Measurements from ENCODE around the gene CLP1.
A peak's percentile ranks its signal among the peaks of the same experiment; 100 is the strongest.
"Not testable (repeated sequence)": the region's sequence is repeated elsewhere in the genome, so short reads cannot be mapped to it uniquely, and the experiment has no call there.

Gene CLP1

GRCh38 chr11:57641011-57641807, 16.4 kb upstream of the CLP1 start:
- DNase-seq, result peak; percentile 89

DNA sequence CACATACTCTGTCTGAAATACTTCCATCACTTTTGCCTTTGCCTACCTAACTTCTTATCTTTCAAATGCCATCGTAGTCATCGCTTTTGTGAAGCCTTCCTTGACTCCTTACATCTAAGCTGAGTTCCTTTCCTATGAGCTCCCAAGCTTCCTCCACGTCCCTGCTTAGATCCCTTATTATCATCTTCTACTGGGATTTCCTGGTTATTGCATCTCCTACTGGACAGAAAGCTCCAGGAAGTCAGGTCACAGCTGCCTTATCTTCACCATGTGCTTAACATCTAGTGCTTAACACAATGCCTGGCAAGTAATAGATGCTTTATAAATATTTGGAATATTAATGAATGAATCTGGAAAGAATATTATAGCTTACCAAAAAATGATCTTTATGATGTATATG, 13.8 kb upstream of the CLP1 start:
- peak; percentile 47 for DNase-seq

DNA sequence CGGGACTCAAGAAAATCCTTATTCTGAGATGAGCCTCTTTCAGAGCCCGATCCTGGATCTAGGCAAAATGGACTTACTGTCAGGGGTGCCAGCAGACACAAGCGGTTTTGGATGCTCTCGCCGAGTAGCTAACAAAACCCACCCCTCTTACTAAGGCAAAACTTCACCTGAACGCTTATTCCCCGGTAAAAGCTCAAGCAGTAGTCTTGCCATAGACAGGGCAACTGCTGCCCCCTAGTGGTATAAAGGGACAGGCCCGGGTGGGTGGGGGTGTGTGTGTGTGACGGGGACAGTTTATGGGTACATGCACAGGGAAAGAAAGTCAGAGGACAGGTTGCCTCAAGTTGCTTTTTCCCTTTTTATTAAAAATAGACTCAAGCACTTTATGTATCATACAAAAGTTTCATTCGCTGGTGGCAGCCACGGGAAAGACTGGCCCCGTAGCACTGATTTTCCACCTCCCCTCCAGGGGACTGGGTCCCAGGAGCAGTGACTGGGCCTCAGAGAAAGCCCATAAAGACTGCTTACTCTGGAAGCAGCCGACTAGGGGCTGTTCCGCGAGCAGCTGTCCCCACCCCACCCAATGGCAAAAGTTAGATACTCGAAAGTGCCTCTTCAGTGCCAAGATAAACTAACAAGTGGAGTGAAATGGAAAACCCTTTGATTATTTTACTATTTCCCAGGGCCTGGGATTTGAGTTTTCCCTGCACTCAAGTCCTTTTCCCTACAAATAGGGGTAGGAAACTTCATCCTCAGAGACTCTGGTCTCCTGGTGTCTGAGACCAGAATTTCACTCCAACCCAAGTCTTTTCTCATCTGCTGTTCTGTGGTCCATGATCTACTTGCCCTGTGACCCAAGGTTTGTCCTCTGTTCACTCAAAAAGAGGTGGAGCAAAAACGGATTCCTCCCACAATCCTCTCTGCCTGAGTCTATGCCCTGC, 12.5 kb upstream of the CLP1 start:
- DNase-seq, result peak; percentile 92

GRCh38 chr11:57645689-57646085, 11.9 kb upstream of the CLP1 start:
- peak; percentile 52 for DNase-seq

DNA sequence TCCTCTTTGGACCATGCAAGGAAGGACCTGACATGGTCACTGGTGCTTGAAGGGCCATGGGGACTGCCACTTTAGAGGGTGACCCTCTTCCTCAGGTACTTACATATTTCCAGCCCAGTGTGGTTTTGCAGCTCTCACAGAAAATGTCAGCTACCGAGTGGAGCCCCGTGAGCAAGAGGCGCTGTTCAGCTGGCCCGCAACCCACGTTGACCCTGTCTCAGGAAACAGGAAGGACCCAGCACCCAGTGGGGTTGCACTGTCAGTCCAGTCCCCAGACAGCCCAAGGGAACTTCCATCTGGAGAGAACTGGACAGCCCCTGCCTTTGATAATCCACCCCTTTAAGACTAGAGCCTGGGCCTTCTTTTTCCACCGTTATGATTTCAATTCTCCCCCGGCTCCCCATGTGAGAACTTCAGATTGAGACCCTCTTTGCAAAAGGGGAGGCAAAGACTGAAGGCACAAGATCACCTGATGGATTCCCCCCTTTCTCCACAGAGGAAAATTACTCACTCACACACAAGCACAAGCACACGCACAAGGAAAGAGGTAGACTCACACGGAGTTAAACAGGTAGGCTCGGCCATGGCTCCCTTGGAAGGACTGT, 11.3 kb upstream of the CLP1 start:
- no peak for DNase-seq

- peak; percentile 57 for DNase-seq
These were observed 10.7 kb upstream of the CLP1 start for GRCh38 chr11:57646799-57647303.

DNA sequence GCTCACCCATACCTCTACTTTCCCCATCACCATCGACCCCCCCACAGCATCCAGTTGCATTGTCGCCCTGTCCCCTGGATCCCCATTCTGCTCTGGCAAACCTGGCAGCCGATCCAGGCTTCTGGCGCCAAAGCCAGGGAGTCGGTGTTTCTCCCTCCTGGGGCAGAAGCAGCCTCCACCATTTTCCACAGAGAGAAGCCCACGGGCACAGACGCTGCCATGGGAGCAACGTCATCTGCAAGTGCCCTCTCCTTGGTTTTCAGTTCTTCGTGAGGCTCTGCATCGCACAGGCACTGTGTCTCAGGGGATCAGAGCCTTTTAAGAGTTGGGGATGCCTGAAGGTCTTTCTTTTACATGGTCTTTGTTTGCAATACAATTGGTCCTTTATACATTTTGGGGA, 10.2 kb upstream of the CLP1 start:
- no peak for DNase-seq

GRCh38 chr11:57647960-57648800, 9.4 kb upstream of the CLP1 start:
- DNase-seq, result peak; percentile 98

GRCh38 chr11:57648801-57649735, 8.5 kb upstream of the CLP1 start:
- DNase-seq, result peak; percentile 50

DNA sequence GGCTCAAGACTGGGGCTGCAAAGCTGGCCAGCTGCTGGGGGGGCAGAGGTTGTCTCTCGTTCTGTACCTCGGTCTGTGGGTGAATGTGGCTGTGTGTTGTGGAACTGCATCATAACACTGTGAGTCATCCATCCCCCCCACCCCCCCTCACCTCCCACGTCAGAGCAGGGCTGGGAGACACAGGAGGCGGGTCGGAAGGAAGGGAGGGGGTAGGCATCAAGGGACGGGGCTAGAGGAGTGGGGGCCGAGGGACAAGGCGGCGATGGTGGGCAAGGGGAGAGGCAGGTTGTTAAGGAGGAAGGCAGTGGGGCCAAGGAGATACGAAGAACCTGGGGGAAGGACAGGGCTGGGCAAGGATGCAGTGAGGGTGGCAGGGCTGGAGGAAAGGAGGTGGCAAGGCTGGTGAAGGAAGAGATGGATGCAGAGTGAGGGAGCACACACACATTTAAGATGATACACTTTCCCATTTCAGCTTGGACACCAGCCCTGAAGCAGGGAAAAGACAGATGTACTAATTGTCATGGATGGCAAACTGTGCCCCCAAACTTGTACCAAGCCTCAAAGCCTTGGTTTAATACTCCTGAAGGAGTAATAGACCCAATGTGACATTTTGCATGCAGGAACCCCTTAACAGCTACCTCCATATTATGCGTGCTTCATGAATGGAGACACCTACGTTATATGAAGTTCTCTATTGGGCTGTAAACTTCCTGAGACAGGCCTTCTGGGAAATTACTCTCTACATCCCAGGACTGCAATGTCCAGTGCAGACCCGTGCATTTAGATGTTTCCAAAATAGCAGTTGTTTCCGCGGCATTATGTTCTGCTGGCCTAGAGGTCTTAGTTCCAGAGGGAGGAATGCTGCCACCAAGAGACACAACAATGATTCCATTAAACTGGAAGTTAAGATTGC, 7.5 kb upstream of the CLP1 start, which contains the start of gene YPEL4:
TSS of gene YPEL4 (minus strand) at position 87 of the 913 bp plus-strand sequence. CDS start 2,805 bp downstream, outside the sequence.
- peak; percentile 85 for DNase-seq

- DNase-seq, result no peak
These were observed 6.8 kb upstream of the CLP1 start for GRCh38 chr11:57650739-57651090.

DNA sequence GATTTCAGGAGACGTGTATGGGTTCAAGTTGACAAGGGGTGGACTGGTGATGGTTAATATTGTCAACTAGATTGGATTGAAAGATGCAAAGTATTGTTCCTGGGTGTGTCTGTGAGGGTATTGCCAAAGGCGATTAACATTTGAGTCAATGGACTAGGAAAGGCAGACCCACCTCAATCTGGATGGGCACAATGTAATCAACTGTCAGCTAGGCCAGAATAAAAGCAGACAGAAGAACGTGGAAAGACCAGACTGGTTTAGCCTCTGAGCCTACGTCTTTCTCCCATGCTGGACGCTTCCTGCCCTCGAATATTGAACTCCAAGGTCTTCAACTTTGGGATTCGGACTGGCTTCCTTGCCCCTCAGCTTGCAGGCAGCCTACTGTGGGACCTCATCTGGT, 6.2 kb upstream of the CLP1 start:
- no peak for DNase-seq

DNA sequence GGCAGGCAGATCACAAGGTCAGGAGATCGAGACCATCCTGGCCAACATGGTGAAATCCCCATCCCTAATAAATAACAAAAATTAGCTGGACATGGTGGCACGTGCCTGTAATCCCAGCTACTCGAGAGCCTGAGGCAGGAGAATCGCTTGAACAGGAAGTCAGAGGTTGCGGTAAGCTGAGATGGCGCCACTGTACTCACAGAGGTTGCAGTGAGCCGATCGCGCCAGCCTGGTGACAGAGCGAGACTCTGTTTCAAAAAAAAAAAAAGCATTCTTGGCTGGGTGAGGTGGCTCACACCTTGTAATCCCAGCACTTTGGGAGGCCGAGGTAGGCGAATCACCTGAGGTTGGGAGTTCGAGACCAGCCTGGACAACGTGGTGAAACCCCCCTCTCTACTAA, 5.3 kb upstream of the CLP1 start:
- not testable (repeated sequence) for DNase-seq

DNA sequence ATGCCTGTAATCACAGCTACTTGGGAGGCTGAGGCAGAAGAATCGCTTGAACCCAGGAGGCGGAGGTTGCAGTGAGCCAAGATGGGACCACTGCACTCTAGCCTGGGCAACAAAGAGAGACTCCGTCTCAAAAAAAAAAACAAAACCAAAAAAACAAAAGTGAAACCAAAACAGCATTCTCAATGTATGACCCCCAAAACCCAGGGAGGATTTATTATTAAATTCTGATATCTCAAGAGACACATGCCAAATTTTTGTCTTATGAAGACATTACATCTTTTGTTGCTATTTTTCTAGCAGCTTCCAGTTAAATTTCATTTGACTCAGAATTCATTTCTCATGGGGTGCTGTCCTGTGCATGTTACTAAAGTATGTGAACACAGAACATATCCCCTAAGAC, 4.9 kb upstream of the CLP1 start:
- DNase-seq, result no peak

GRCh38 chr11:57653163-57653562, 4.4 kb upstream of the CLP1 start:
- DNase-seq, result peak; percentile 57

GRCh38 chr11:57656885-57657193, 723 bp upstream of the CLP1 start:
- DNase-seq, result no peak

GRCh38 chr11:57658023-57658361, 430 bp downstream of the CLP1 start:
- DNase-seq, result no peak

- no peak for DNase-seq
These were observed 2.1 kb downstream of the CLP1 start for GRCh38 chr11:57659669-57660068.

DNA sequence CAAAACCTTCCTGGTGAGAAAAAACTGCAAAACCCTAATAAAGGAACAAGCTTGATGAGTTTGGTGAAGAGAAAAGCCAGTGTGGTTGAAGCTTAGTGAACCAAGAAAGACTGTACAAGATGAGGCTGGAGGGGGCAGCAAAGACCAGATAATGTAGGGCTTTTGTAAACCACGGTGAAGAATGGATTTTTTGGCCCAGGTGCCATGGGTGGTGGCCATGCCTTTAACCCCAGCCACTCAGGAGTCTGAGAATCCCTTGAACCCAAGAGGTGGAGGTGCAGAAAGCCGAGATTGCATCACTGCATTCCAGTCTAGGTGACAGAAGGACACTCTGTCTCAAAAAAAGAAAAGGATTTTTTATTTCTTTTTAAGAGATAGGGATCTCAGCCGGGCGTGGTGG, 5.3 kb downstream of the CLP1 start:
- DNase-seq, result peak; percentile 66

- DNase-seq, result no peak
These were observed 6.4 kb downstream of the CLP1 start for GRCh38 chr11:57663975-57664374.

Measured in hematopoietic multipotent progenitor cell treated with erythropoietin and hydrocortisone succinate and interleukin-3 and kit ligand, for 4 days (in vitro differentiated cells).